ENCODE data around the gene ZNF614. TPM values are rescaled to one million over a fixed set of nuclear protein-coding genes. Genes with fewer than 3 reads are reported as not detected.

ZNF614 gene
- total RNA-seq (2011; cell fraction: chromatin; rRNA removed; ENCODE audit: low replicate concordance) = 8.1 and 17.4 TPM in 2 replicates
- 5.3 and 6.6 TPM in 2 replicates for total RNA-seq (2011; cell fraction: nucleolus; rRNA removed)
- 8.9 and 9.9 TPM in 2 replicates for total RNA-seq (2011; cell fraction: nucleoplasm; rRNA removed)
- total RNA-seq (2014; rRNA removed) = 7.4 and 11.4 TPM in 2 replicates
- 16.3 and 18.7 TPM in 2 replicates for total RNA-seq (2014; rRNA removed; fragmentation: Illumina TruSeq; extraction: Trizol)
- 10.3 and 10.6 TPM in 2 replicates for total RNA-seq (2015; rRNA removed; fragmentation: Illumina TruSeq; extraction: Trizol)
- 11.7 and 11.9 TPM in 2 replicates for total RNA-seq (2021)
- 8.6 and 13.6 TPM in 2 replicates for polyA plus RNA-seq (2011; rRNA removed)
- 3.7 and 4.1 TPM in 2 replicates for polyA plus RNA-seq (2011; cell fraction: cytosol; rRNA removed)
- polyA plus RNA-seq (2011; cell fraction: nucleus; rRNA removed) = 5.6 and 6.4 TPM in 2 replicates
- 5.9 and 6.5 TPM in 2 replicates for polyA plus RNA-seq (2012)
- polyA plus RNA-seq (2014; fragmentation: Illumina TruSeq; extraction: Trizol) = 10.9 and 12.3 TPM in 2 replicates
- 1 to 10 TPM; 7.2 to 9.4 TPM for polyA plus RNA-seq (2014; fragmentation: Nextera tagmentation; extraction: Ambion mirVana)
- 4.9 and 6.0 TPM in 2 replicates for polyA plus RNA-seq (2014; rRNA removed)
- polyA minus RNA-seq (2011; rRNA and poly(A)+ RNA removed) = 15.6 and 19.2 TPM in 2 replicates
- 4.9 and 7.1 TPM in 2 replicates for polyA minus RNA-seq (2011; cell fraction: cytosol; rRNA and poly(A)+ RNA removed)
- polyA minus RNA-seq (2011; cell fraction: nucleus; rRNA and poly(A)+ RNA removed) = 4.8 and 8.2 TPM in 2 replicates
- Bru-seq, nascent RNA = percentile 84 among the genes with signal in this experiment
- BruChase-seq, experiment 1, labeled RNA remaining after a 2-hour chase = percentile 87 among the genes with signal in this experiment
- percentile 89 among the genes with signal in this experiment for BruChase-seq, experiment 2, labeled RNA remaining after a 6-hour chase
- long read RNA-seq, experiment 1, full-length matches to known transcripts = 52 of 60 reads
- long read RNA-seq, experiment 1, partial matches to known transcripts = 2 of 60 reads
- long read RNA-seq, experiment 1, other reads (novel, unspliced or antisense) = 6 of 60 reads
- long read RNA-seq, experiment 2, full-length matches to known transcripts = 1 of 4 reads
- long read RNA-seq, experiment 2, partial matches to known transcripts = 0 of 4 reads
- long read RNA-seq, experiment 2, other reads (novel, unspliced or antisense) = 3 of 4 reads
- long read RNA-seq, experiment 3, full-length matches to known transcripts = 7 of 11 reads
- long read RNA-seq, experiment 3, partial matches to known transcripts = 1 of 11 reads
- long read RNA-seq, experiment 3, other reads (novel, unspliced or antisense) = 3 of 11 reads

DNA sequence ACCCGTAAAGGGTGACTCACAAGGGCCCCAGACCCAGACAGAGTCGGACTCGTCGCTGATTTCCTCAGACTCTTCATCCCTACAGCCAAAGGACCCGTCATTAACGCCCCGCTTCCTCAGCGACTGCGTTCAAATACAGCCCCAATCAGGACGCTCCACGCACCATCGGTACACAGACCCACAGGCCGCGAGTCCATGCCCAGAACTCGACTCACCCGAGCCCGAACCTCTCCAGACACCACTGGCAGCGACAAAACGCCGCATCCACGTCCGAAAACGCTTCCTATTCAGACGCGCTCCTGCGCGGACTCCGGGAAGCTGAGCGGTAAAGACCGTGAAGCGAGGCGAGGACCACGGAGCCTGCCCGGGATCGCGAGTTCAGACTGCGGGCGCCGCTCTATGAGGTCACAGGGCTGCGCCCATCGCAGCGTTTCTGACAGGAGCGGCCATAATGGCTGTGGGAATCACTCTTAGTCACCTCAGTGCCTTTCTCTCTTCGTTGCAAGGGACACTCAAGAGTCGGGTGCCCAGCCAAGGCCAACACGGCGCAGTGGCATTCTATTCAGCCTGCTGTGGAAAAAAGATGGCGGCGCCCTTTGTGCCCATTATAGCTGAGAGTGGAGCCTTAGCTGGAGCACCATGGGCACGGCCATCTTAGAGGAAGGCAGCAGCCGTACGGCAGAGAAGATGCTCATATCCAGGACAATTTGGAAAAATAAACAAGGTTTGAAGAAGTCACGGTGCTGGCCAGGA lies at the start of gene ZNF614:
Gene ZNF614 (minus strand): TSS at position 353 of the 753 bp plus-strand sequence. CDS start 2,634 bp downstream, outside the sequence.
- BruUV-seq (replicated peaks) = no TSS peak
- no peaks in the 10 kb centered on the region for H3K27me3 ChIP-seq (ENCODE audit: control insufficient read depth in 2 of 2, insufficient read depth in 2 of 2, low read length in 2 of 2)
- ChIA-PET POLR2A (interaction anchor here (1.0 to 1.3 kb wide), 3 partner anchors 10 to 20 kb away, joined by 4 to 7 read pairs (median 6); partner anchors contain the start of gene ZNF432), CTCF (ENCODE audit: low intra/inter-chr PET ratio) (no interaction called here)
- in situ Hi-C loops (cut with MboI) (no loop called here), intact Hi-C loops (cut with micrococcal nuclease) (loop anchor here (1.0 kb wide), 1 partner anchor 20 kb away; the partner anchor contains the start of gene ZNF432)
- H3K9me3 ChIP-seq (replicated peaks; ENCODE audit: control insufficient read depth, insufficient read depth, low read depth, low read length) = peaks cover 17% of the 10 kb centered on the region
- peak; percentile 87 to 91 (median 88) for DNase-seq (ENCODE audit: extremely low read depth in 1 of 4, low spot score in 3 of 4)
- H3K9me1 ChIP-seq (ENCODE audit: control insufficient read depth, insufficient read depth, low read length) = no peaks in the 10 kb centered on the region
- peak within 1 kb of the TSS; percentile 64 for H3K4me3 ChIP-seq
- ATAC-seq = peak; percentile 98
- peaks cover 26% of the 10 kb centered on the region for H3K79me2 ChIP-seq (ENCODE audit: control insufficient read depth, insufficient read depth, low read length)
- peak within 1 kb of the TSS; percentile 90 for H3K27ac ChIP-seq (ENCODE audit: extremely low read depth, low read depth, low read length)
- H3K4me1 ChIP-seq (replicated peaks in 1 of 2; ENCODE audit: control insufficient read depth in 2 of 2, insufficient read depth in 2 of 2, low read length in 2 of 2) = peaks cover 0 to 4% of the 10 kb centered on the region in 2 experiments; a peak in 2 of 5 replicates
- peak within 1 kb of the TSS; percentile 99 for H2AFZ ChIP-seq (ENCODE audit: low read depth, low read length)
- peak; percentile 55 for FAIRE-seq
- H3K9ac ChIP-seq (ENCODE audit: insufficient read depth in 1 of 2, low read depth in 2 of 2, low read length in 2 of 2) = peak within 1 kb of the TSS; percentile 91 to 99
- peak within 1 kb of the TSS; percentile 89 for H3K4me2 ChIP-seq (ENCODE audit: insufficient read depth, low read length)
- H4K20me1 ChIP-seq (replicated peaks; ENCODE audit: control insufficient read depth, insufficient read depth, low read length) = no peaks in the 10 kb centered on the region
- H3K36me3 ChIP-seq (ENCODE audit: control insufficient read depth, insufficient read depth, low read length) = peaks cover 28% of the 10 kb centered on the region
- under 1% methylated on average over 50 of the region's 53 CpGs for WGBS (ENCODE audit: insufficient coverage, low coverage, missing lambda C conversion rate)
- TF ChIP-seq MXI1 (IDR thresholded peaks at IDR 0.05; ENCODE audit: low read depth, low read length) (0 out of 2 replicates have a peak, but pooled peaks have one; percentile 61), GTF2A2 (tag; IDR thresholded peaks at IDR 0.05) (no peak), FOXP1 (CRISPR knock-in tag; IDR thresholded peaks at IDR 0.05) (no peak), TCF3 (CRISPR knock-in tag; IDR thresholded peaks at IDR 0.05) (no peak; the same call in 1 of the 2 replicates), RBFOX2 (IDR thresholded peaks at IDR 0.05; ENCODE audit: low read depth, low read length) (peak; percentile 97), ZNF507 (tag; conservative IDR thresholded peaks at IDR 0.05) (no peak), U2AF1 (optimal IDR thresholded peaks at IDR 0.05; ENCODE audit: low read depth, low read length) (no peak), HDAC6 (IDR thresholded peaks at IDR 0.05; ENCODE audit: low read depth, low read length) (no peak)
- TF ChIP-seq, protein P1, sequence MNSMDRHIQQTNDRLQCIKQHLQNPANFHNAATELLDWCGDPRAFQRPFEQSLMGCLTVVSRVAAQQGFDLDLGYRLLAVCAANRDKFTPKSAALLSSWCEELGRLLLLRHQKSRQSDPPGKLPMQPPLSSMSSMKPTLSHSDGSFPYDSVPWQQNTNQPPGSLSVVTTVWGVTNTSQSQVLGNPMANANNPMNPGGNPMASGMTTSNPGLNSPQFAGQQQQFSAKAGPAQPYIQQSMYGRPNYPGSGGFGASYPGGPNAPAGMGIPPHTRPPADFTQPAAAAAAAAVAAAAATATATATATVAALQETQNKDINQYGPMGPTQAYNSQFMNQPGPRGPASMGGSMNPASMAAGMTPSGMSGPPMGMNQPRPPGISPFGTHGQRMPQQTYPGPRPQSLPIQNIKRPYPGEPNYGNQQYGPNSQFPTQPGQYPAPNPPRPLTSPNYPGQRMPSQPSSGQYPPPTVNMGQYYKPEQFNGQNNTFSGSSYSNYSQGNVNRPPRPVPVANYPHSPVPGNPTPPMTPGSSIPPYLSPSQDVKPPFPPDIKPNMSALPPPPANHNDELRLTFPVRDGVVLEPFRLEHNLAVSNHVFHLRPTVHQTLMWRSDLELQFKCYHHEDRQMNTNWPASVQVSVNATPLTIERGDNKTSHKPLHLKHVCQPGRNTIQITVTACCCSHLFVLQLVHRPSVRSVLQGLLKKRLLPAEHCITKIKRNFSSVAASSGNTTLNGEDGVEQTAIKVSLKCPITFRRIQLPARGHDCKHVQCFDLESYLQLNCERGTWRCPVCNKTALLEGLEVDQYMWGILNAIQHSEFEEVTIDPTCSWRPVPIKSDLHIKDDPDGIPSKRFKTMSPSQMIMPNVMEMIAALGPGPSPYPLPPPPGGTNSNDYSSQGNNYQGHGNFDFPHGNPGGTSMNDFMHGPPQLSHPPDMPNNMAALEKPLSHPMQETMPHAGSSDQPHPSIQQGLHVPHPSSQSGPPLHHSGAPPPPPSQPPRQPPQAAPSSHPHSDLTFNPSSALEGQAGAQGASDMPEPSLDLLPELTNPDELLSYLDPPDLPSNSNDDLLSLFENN (IDR thresholded peaks at IDR 0.05; ENCODE audit: low read depth in 2 of 2, low read length in 2 of 2) = peak in 1 of 2 experiments; percentile 69; a peak in 1 of 4 replicates

Measured in K562 (cell line).